HG03196 (cell line): ENCODE results near the gene CALY.
"Not testable (repeated sequence)": the region's sequence is repeated elsewhere in the genome, so short reads cannot be mapped to it uniquely, and the experiment has no call there.

Experiments used
- ATAC-seq: cut with Tn5 transposase; IDR thresholded peaks from one replicate; pipeline ENCODE4 v1.9.1; 2021; ENCODE audit not compliant: unreplicated experiment

The CALY gene, protein sequence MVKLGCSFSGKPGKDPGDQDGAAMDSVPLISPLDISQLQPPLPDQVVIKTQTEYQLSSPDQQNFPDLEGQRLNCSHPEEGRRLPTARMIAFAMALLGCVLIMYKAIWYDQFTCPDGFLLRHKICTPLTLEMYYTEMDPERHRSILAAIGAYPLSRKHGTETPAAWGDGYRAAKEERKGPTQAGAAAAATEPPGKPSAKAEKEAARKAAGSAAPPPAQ

DNA sequence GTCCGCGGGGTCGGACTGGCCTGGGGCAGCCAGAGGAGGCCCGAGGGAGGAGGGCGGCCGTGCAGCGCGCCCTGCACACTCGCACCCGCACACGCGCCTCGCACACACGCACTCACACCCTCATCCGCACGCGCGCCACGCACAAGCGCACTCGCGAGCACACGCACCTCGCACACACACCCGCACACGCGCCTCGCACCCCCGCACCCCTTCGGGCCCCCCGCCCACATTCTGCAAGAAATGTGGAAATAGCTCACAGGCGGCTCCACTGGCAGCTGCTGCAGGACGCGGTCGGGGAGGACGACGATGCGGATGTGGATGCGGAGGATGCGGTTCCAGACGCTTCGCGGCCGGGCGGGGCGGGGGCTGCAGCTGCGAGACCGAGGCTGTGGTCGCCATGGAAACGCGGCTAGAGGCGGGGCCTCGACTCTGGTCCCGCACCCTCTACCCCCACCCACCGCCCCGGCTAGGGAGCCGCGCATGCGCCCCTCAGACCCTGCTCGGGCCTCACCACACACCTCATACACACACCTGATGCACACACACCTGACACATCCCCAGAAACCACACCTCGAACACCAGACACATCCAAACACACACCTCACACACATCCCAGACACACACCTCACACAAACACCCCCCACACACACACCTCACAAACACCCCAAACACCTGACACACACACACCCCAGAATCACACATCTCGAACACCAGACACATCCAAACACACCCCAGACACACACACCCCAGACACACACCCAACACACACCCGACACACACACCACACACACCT is at the start of gene CALY:
Gene CALY, minus strand, starts transcription at position 320 of the 793 bp plus-strand sequence. CDS start 7,907 bp downstream, outside the sequence.
- no peak for ATAC-seq

DNA sequence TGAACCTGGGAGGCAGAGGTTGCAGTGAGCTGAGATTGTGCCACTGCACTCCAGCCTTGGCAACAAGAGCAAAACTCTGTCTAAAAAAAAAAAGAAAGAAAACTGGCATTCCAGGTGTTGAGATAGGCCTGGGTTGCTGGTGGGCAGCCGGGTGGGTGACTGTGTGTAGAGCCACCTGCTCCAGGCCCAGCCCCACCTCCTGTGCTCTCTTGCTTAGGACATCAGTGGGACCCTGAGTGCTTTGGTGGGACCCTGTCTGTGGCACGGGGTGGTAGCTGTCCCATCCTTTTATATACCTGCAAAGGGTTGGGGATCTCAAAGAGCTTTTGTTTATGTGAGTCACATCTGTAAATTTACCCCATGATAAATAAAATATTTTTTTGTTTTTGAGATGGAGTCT is 48.5 kb upstream of the CALY start:
- ATAC-seq, result no peak

DNA sequence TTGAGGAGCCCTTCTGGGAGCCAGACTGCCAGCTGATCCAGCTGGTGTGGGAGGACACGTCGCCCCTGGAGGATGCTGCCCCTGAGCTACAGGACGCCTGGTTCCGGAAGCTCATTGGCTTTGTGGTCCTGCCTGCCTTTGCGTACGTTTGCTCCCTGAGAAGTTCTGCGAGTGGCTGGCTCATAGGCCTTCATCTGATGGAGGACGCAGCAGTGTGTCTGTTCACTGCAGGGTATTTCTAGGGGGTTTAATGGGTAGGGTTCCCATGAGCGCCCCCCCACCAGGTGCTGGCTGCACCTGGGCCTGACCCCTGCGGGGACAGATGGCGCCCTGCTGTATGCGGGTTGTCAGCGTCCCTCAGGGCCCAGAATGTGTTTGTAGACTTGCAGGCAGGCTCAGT is 47.4 kb upstream of the CALY start:
- ATAC-seq, result no peak

GRCh38 chr10:133383551-133383950 is 46.9 kb upstream of the CALY start:
- ATAC-seq, result no peak

- ATAC-seq, result no peak
These were observed 44.3 kb upstream of the CALY start for GRCh38 chr10:133381036-133381435.

GRCh38 chr10:133379801-133380666 is 43.3 kb upstream of the CALY start:
- no peak for ATAC-seq

DNA sequence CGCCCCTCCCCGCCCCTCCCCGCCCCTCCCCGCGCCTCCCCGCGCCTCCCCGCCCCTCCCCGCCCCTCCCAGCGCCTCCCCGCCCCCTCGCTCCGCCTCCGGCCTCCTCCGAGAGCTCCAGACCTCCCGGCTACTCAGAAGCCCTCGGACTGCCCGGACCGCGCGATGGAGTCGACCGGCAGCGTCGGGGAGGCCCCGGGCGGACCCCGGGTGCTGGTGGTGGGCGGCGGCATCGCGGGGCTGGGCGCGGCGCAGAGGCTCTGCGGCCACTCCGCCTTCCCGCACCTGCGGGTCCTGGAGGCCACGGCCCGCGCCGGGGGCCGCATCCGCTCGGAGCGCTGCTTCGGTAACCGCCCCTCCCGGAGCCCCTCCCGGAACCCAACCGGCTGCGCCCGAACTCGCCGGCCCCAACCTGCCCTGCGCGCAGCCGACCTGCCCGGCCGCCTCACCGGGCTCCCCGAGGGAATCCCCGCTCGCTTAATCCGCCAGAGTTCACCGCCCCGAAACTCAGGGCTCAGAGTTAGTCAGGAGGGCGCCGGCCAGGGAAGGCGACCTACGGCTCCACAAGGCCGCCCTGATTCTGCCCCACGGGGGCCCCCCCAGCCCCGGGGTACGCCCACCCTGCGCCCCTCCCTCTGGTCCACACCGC is 42.6 kb upstream of the CALY start, which contains the start of gene PAOX:
Gene PAOX, plus strand, starts transcription at position 111 of the 649 bp plus-strand sequence. Its CDS starts 55 bp downstream, at position 166.
- peak; percentile 47 for ATAC-seq

DNA sequence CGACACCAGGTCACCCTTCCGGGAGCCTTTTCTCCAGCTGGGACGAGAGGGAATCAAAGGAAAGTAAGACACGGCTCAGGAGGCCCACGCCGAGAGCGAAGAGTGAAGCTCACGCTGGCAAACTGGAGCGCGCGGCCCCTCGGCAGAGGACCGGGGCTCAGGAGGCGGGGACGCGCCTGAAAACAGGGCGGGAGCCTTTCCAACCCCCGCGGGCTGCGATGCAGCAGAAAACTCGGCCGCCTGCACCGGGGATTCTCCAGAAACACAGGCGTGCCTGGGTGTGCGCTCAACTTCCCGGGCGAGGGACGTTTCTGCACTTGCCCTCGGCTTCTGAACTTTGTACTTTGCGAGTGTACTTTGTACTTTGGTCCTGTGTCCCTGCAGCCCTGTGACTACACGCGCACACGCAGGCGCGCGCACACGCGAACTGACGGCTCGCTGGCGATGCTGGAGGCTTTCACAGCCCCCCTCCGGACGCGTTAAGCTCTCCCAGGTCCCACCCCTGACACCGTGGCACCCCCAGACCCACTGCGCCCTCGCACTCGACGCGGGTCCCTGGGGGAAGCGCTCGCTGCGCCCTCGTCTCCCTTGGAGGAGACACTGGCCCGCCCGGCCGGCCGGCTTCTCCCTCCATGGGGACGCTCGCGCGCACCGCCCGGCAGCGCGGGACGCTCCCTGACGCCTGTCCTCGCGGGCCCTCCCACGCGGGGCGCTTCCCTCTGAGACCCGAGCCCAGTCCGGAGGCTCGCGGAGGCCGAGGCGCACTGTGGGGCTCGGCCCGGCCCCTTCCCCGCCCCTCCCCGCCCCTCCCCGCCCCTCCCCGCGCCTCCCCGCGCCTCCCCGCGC is 41.8 kb upstream of the CALY start:
- peak; percentile 35 for ATAC-seq

DNA sequence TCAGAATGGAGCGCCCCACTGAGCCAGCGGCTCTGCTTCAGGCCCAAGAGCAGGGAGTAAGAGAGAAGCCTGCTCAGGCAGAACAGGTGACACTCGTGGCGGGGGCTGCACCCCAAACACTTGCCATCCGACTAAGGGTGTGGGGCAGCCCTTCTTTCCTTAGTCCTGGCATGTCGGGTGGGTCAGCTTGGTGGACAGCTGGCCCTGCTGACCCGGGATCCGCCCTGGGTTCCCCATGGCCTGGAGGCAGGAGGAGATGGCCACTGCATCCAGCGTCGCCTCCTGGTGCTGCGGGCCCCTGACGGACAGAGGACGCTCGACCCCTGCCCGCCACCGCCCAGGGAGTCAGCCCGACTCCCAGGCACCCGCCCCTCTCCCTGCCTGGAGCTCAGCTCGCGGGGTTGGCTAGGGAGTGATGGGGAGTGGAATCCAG is 41.1 kb upstream of the CALY start:
- ATAC-seq, result no peak

DNA sequence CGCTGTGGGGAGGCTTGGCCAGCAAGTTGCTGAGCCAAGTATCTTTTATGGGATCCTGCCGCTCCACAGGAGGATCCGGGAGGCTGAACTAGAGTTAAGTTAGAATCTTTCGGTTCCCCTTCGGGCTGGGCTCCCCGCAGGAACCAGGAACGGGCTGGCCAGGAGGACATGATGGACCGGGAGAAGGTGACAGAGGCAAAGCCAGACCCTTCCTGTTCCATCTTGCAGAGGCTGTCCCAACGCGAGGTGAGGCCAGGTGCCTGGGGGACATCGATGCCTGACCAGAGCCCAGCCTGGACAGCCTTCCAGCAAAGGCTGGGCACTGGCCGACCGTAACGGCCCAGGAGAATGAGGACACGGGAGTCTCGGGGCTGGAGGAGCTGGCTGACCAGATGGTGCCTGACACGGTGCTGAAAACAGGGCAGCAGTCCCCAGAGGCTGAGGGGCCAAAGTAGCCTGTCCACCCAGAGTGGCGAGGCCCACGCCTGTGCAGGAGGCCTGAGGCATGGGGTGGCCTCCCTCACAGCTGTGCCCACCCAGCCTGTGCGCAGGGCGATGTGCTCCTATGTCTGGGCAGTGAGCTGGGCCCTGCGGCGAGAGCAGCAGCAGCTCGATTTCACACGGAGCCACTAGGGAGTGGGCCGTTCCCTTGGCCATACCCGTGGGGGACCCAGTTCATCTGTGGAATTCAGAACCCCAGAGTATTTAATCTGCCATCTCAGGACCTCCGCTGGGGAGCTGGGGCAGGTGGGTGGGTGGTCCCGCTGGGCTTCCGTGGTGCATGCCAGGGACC is 40.5 kb upstream of the CALY start:
- ATAC-seq, result no peak

DNA sequence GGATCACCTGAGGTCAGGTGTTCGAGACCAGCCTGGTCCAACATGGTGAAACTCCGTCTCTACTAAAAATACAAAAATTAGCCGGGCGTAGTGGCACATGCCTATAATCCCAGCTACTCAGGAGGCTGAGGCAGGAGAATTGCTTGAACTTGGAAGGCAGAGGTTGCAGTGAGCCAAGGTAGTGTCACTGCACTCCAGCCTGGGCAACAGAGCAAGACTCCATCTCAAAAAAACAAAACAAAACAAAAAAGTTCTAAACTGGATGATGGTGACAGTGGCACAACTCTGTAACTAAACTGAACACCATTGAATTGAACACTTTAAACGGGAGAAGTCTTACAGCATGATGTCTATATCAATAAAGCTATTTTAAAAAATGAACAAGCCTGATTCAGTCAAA is 39.5 kb upstream of the CALY start:
- ATAC-seq, result not testable (repeated sequence)

- no peak for ATAC-seq
These were observed 38.8 kb upstream of the CALY start for GRCh38 chr10:133375357-133376115.

- peak; percentile 93 for ATAC-seq
These were observed 36.7 kb upstream of the CALY start, which contains the start of gene ECHS1 for GRCh38 chr10:133373174-133374090. Gene ECHS1, minus strand, starts transcription at chr10:133373354. Its CDS starts 21 bp downstream, at chr10:133373333.

GRCh38 chr10:133372507-133372906 is 35.8 kb upstream of the CALY start:
- ATAC-seq, result no peak

GRCh38 chr10:133370030-133370786 is 33.5 kb upstream of the CALY start:
- no peak for ATAC-seq

- ATAC-seq, result no peak
These were observed 31.5 kb upstream of the CALY start for GRCh38 chr10:133368153-133368552.
